Endodermal cell (in vitro differentiated cells): ENCODE results near the gene NOS1. TPM values are rescaled to one million over a fixed set of nuclear protein-coding genes. Genes with fewer than 3 reads are reported as not detected.

ENCODE experiments used
- DNase-seq: peaks from one replicate; pipeline ENCODE4 v3.0.0-alpha.2; 2017
- H3K27ac ChIP-seq: 2 replicates; pipeline ENCODE4 v1.5.1; 2013; ENCODE audit warnings: mild to moderate bottlenecking, low read depth, low read length, moderate library complexity
- H3K27me3 ChIP-seq: 2 replicates; pipeline ENCODE4 v1.6.1; 2013; ENCODE audit warnings: mild to moderate bottlenecking, low read length, moderate library complexity; ENCODE audit not compliant: insufficient read depth, control insufficient read depth, poor library complexity, severe bottlenecking
- H3K36me3 ChIP-seq: 2 replicates; pipeline ENCODE4 v1.7.0; 2013; ENCODE audit warnings: mild to moderate bottlenecking, low read length, moderate library complexity; ENCODE audit not compliant: control insufficient read depth, insufficient read depth
- H3K4me1 ChIP-seq: one replicate; pipeline ENCODE4 v1.7.0; 2013; ENCODE audit warnings: low read length; ENCODE audit not compliant: control insufficient read depth, insufficient read depth
- H3K4me3 ChIP-seq: 2 replicates; pipeline ENCODE4 v1.5.1; 2013; ENCODE audit warnings: mild to moderate bottlenecking, low read length, moderate library complexity
- H3K9ac ChIP-seq: 2 replicates; pipeline ENCODE4 v1.6.1; 2013; ENCODE audit warnings: mild to moderate bottlenecking, low read length, moderate library complexity; ENCODE audit not compliant: poor library complexity, severe bottlenecking; ENCODE audit errors: extremely low read depth
- H3K9me3 ChIP-seq: 2 replicates; pipeline ENCODE4 v1.6.1; 2013; ENCODE audit warnings: mild to moderate bottlenecking, low read length, moderate library complexity; ENCODE audit not compliant: control insufficient read depth
- H3K27ac Mint-ChIP-seq: 2 replicates; pipeline ENCODE4 v1.8.0; 2020; ENCODE audit warnings: mixed read lengths
- H3K27me3 Mint-ChIP-seq: 2 replicates; pipeline ENCODE4 v1.8.0; 2021; ENCODE audit warnings: mild to moderate bottlenecking, mixed read lengths; ENCODE audit not compliant: insufficient read depth
- H3K36me3 Mint-ChIP-seq: 2 replicates; pipeline ENCODE4 v1.8.0; 2020; ENCODE audit warnings: low read depth, mixed read lengths
- H3K4me1 Mint-ChIP-seq: 2 replicates; pipeline ENCODE4 v1.8.0; 2020; ENCODE audit warnings: mixed read lengths
- H3K4me3 Mint-ChIP-seq: 2 replicates; pipeline ENCODE4 v1.8.0; 2020; ENCODE audit warnings: mild to moderate bottlenecking, moderate library complexity, mixed read lengths
- H3K9me3 Mint-ChIP-seq: 2 replicates; pipeline ENCODE4 v1.8.0; 2020; ENCODE audit warnings: mild to moderate bottlenecking, mixed read lengths
- CTCF ChIP-seq: fragments of 200-600 bp; sonication (generic); conservative IDR thresholded peaks from 2 replicates; pipeline ENCODE4 v1.5.0; 2021; ENCODE audit warnings: antibody characterized with exemption, mild to moderate bottlenecking
- WGBS, 2 experiments: methylation state at CpG; one replicate each; pipeline versions ENCODE4 v1.1.5 to v1.1.7; 2013; ENCODE audit warnings: missing lambda C conversion rate in 2 of 2, mixed read lengths in 1 of 2; ENCODE audit not compliant: insufficient coverage in 1 of 2, insufficient read length in 1 of 2; 5-methylcytosine and 5-hydroxymethylcytosine counted together
- total RNA-seq, 2 donors: library from RNA; stranded (reverse); fragmentation: NEBNext Ultra II Directional in 1 of 2; extraction: Animal tissue kit (Norgen Biotek cat#: 25700) in 1 of 2; gene quantifications; 2 replicates in 1 of 2; 3 replicates in 1 of 2; pipeline ENCODE4 v1.2.1, GENCODE V29; 2021

NOS1 gene
- total RNA-seq, 2 donors from 2014 or later, result 0.33 to 0.88 TPM

- H3K4me3 ChIP-seq, result no peak overlapping the region
- WGBS, 2 experiments, result 92% methylated on average over 2 of the region's 2 CpGs
- no peaks in the 10 kb centered on the region for H3K27me3 ChIP-seq
- peaks cover 4% of the 10 kb centered on the region for H3K4me1 ChIP-seq
- H3K9me3 Mint-ChIP-seq, result no peaks in the 10 kb centered on the region
- H3K36me3 Mint-ChIP-seq, result no peaks in the 10 kb centered on the region
- H3K27ac Mint-ChIP-seq, result no peak overlapping the region
- no peaks in the 10 kb centered on the region for H3K9me3 ChIP-seq
- no peak for DNase-seq
- no peaks in the 10 kb centered on the region for H3K27me3 Mint-ChIP-seq
- no peak for TF ChIP-seq CTCF
- H3K4me3 Mint-ChIP-seq, result no peak overlapping the region
- H3K4me1 Mint-ChIP-seq, result peaks cover 7% of the 10 kb centered on the region
- no peak overlapping the region for H3K27ac ChIP-seq
- no peaks in the 10 kb centered on the region for H3K36me3 ChIP-seq
- H3K9ac ChIP-seq, result no peak overlapping the region
These were observed 133.2 kb downstream of the NOS1 start for GRCh38 chr12:117228239-117228638.

- Histone ChIP-seq H3K4me1 (peaks cover 3% of the 10 kb centered on the region), H3K36me3 (no peaks in the 10 kb centered on the region), H3K4me3 (no peak overlapping the region), H3K27ac (no peak overlapping the region), H3K9me3 (no peaks in the 10 kb centered on the region), H3K9ac (no peak overlapping the region), H3K27me3 (no peaks in the 10 kb centered on the region)
- Mint-ChIP-seq H3K27ac (no peak overlapping the region), H3K27me3 (no peaks in the 10 kb centered on the region), H3K4me1 (peaks cover 3% of the 10 kb centered on the region), H3K36me3 (no peaks in the 10 kb centered on the region), H3K9me3 (no peaks in the 10 kb centered on the region), H3K4me3 (no peak overlapping the region)
- peak; percentile 72 for DNase-seq
- peak; percentile 38 for TF ChIP-seq CTCF
- 70 to 81% methylated on average over 4 to 12 of the region's 12 CpGs for WGBS, 2 experiments
These were observed 134.3 kb downstream of the NOS1 start for GRCh38 chr12:117227000-117227653.

- no peaks in the 10 kb centered on the region for H3K36me3 ChIP-seq
- no peak overlapping the region for H3K4me3 ChIP-seq
- Mint-ChIP-seq H3K4me3 (no peak overlapping the region), H3K27me3 (no peaks in the 10 kb centered on the region), H3K36me3 (no peaks in the 10 kb centered on the region), H3K4me1 (no peaks in the 10 kb centered on the region), H3K27ac (no peak overlapping the region), H3K9me3 (no peaks in the 10 kb centered on the region)
- H3K9me3 ChIP-seq, result no peaks in the 10 kb centered on the region
- H3K4me1 ChIP-seq, result no peaks in the 10 kb centered on the region
- H3K27me3 ChIP-seq, result no peaks in the 10 kb centered on the region
- no peak overlapping the region for H3K9ac ChIP-seq
- 88 to 92% methylated on average over 6 to 10 of the region's 10 CpGs for whole genome bisulfite sequencing, 2 experiments
- no peak overlapping the region for H3K27ac ChIP-seq
- TF ChIP-seq CTCF, result no peak
- DNase-seq, result no peak
These were observed 134.9 kb downstream of the NOS1 start for GRCh38 chr12:117226505-117226904.
